Measurements from ENCODE around the gene CCDC74B.
"Not testable (repeated sequence)": the region's sequence is repeated elsewhere in the genome, so short reads cannot be mapped to it uniquely, and the experiment has no call there.

Gene CCDC74B

GRCh38 chr2:130169163-130169562 is 24.3 kb upstream of the CCDC74B start:
- in situ Hi-C loops (cut with MboI; ENCODE audit: low sequenced_read_pairs), result not testable (repeated sequence)

- in situ Hi-C loops (cut with MboI; ENCODE audit: low sequenced_read_pairs), result not testable (repeated sequence)
Measured at GRCh38 chr2:130166611-130167010, 21.7 kb upstream of the CCDC74B start.

GRCh38 chr2:130165293-130166016 is 20.5 kb upstream of the CCDC74B start:
- in situ Hi-C loops (cut with MboI; ENCODE audit: low sequenced_read_pairs), result no loop called here

- in situ Hi-C loops (cut with MboI; ENCODE audit: low sequenced_read_pairs), result no loop called here
Measured at GRCh38 chr2:130162968-130163367, 18.1 kb upstream of the CCDC74B start.

- in situ Hi-C loops (cut with MboI; ENCODE audit: low sequenced_read_pairs), result not testable (repeated sequence)
Measured at GRCh38 chr2:130162486-130162885, 17.6 kb upstream of the CCDC74B start.

- in situ Hi-C loops (cut with MboI; ENCODE audit: low sequenced_read_pairs), result not testable (repeated sequence)
Measured at GRCh38 chr2:130160838-130161705, 16.2 kb upstream of the CCDC74B start.

- in situ Hi-C loops (cut with MboI; ENCODE audit: low sequenced_read_pairs), result no loop called here
Measured at GRCh38 chr2:130160131-130160530, 15.2 kb upstream of the CCDC74B start.

- in situ Hi-C loops (cut with MboI; ENCODE audit: low sequenced_read_pairs), result not testable (repeated sequence)
Measured at GRCh38 chr2:130159376-130159775, 14.5 kb upstream of the CCDC74B start.

- in situ Hi-C loops (cut with MboI; ENCODE audit: low sequenced_read_pairs), result no loop called here
Measured at GRCh38 chr2:130158631-130159030, 13.7 kb upstream of the CCDC74B start.

- in situ Hi-C loops (cut with MboI; ENCODE audit: low sequenced_read_pairs), result not testable (repeated sequence)
Measured at GRCh38 chr2:130157825-130158514, 13.1 kb upstream of the CCDC74B start.

- in situ Hi-C loops (cut with MboI; ENCODE audit: low sequenced_read_pairs), result not testable (repeated sequence)
Measured at GRCh38 chr2:130157354-130157753, 12.4 kb upstream of the CCDC74B start.

- in situ Hi-C loops (cut with MboI; ENCODE audit: low sequenced_read_pairs), result no loop called here
Measured at GRCh38 chr2:130156624-130157004, 11.7 kb upstream of the CCDC74B start.

- in situ Hi-C loops (cut with MboI; ENCODE audit: low sequenced_read_pairs), result not testable (repeated sequence)
Measured at GRCh38 chr2:130155956-130156623, 11.2 kb upstream of the CCDC74B start.

- in situ Hi-C loops (cut with MboI; ENCODE audit: low sequenced_read_pairs), result no loop called here
Measured at GRCh38 chr2:130154773-130155765, 10.2 kb upstream of the CCDC74B start.

- in situ Hi-C loops (cut with MboI; ENCODE audit: low sequenced_read_pairs), result not testable (repeated sequence)
Measured at GRCh38 chr2:130154423-130154770, 9.5 kb upstream of the CCDC74B start.

GRCh38 chr2:130153721-130154422 is 9.0 kb upstream of the CCDC74B start:
- in situ Hi-C loops (cut with MboI; ENCODE audit: low sequenced_read_pairs), result not testable (repeated sequence)

- in situ Hi-C loops (cut with MboI; ENCODE audit: low sequenced_read_pairs), result no loop called here
Measured at GRCh38 chr2:130152816-130153595, 8.1 kb upstream of the CCDC74B start.

GRCh38 chr2:130152136-130152815 is 7.4 kb upstream of the CCDC74B start:
- in situ Hi-C loops (cut with MboI; ENCODE audit: low sequenced_read_pairs), result not testable (repeated sequence)
